HepG2 (cell line): ENCODE data around the gene PELI3. TPM values are rescaled to one million over a fixed set of nuclear protein-coding genes. Genes with fewer than 3 reads are reported as not detected.

Experiments used
- CC2D1A ChIP-seq: sonication (generic); formaldehyde crosslinking; IDR thresholded peaks from 2 replicates; pipeline ENCODE4 v1.8.1; 2023; ENCODE audit warnings: mild to moderate bottlenecking, missing genetic modification reagents
- CREM ChIP-seq, 2 experiments: sonication (generic) in 1 of 2; formaldehyde crosslinking in 1 of 2; IDR thresholded peaks; 2 replicates each; pipeline versions ENCODE4 v1.4.0 to v1.6.1; 2016 to 2020; ENCODE audit warnings: antibody characterized with exemption in 1 of 2, mild to moderate bottlenecking in 1 of 2, missing genetic modification reagents in 1 of 2
- FOXO1 ChIP-seq: sonication (generic); formaldehyde crosslinking; IDR thresholded peaks from 2 replicates; pipeline ENCODE4 v1.4.0; 2020; ENCODE audit warnings: missing genetic modification reagents
- JDP2 ChIP-seq: sonication (generic); formaldehyde crosslinking; IDR thresholded peaks from 2 replicates; pipeline ENCODE4 v1.8.1; 2022; ENCODE audit warnings: missing genetic modification reagents, borderline replicate concordance
- KLF9 ChIP-seq: IDR thresholded peaks from 2 replicates; pipeline ENCODE4 v1.6.1; 2016; ENCODE audit warnings: low read depth
- MIER2 ChIP-seq: IDR thresholded peaks from 2 replicates; pipeline ENCODE4 v1.6.1; 2016; ENCODE audit warnings: missing biosample characterization, missing genetic modification reagents
- RAD21 ChIP-seq: fragments of 450-650 bp; formaldehyde crosslinking; IDR thresholded peaks from 2 replicates; pipeline ENCODE4 v1.5.0; 2020; ENCODE audit warnings: mild to moderate bottlenecking
- RBM39 ChIP-seq: fragments of 200-400 bp; formaldehyde crosslinking; IDR thresholded peaks from one replicate; pipeline ENCODE4 v1.6.1; 2018; ENCODE audit warnings: antibody characterized with exemption, mild to moderate bottlenecking, low read depth, low read length; ENCODE audit not compliant: poor library complexity, severe bottlenecking
- ZBTB7A ChIP-seq: sonication (generic); formaldehyde crosslinking; IDR thresholded peaks from 2 replicates; pipeline ENCODE4 v1.8.0; 2022; ENCODE audit warnings: mild to moderate bottlenecking, missing genetic modification reagents
- ZMYM4 ChIP-seq: sonication (generic); formaldehyde crosslinking; IDR thresholded peaks from 2 replicates; pipeline ENCODE4 v1.8.1; 2023; ENCODE audit warnings: mild to moderate bottlenecking, missing genetic modification reagents
- ZNF121 ChIP-seq: sonication (generic); formaldehyde crosslinking; IDR thresholded peaks from 2 replicates; pipeline ENCODE4 v1.5.0; 2020; ENCODE audit warnings: mild to moderate bottlenecking, missing genetic modification reagents
- ZNF703 ChIP-seq: sonication (generic); formaldehyde crosslinking; IDR thresholded peaks from 2 replicates; pipeline ENCODE4 v1.5.1; 2020; ENCODE audit warnings: missing genetic modification reagents, mild to moderate bottlenecking, moderate library complexity, borderline replicate concordance
- polyA plus RNA-seq, 8 experiments: library from polyadenylated mRNA; depleted of rRNA in 3 of 8; stranded (reverse) in 7 of 8; unstranded in 1 of 8; fragments of >200 nt; fragmentation: Illumina TruSeq in 4 of 8; extraction: Trizol in 4 of 8; gene quantifications; 2 replicates each; pipeline versions ENCODE4 v1.2.1 to v1.2.3, GENCODE V29; 2011 to 2016; ENCODE audit warnings: low read depth in 4 of 8, missing spikeins in 1 of 8, mixed read lengths in 1 of 8; ENCODE audit not compliant: insufficient read depth in 1 of 8
- total RNA-seq, 5 experiments: library from RNA; depleted of rRNA; stranded (reverse); fragments of >200 nt; fragmentation: Illumina TruSeq; extraction: Trizol; gene quantifications; 2 replicates each; pipeline ENCODE4 v1.2.3, GENCODE V29; 2016; ENCODE audit warnings: low read depth in 1 of 5
- TF ChIP-seq, protein P1 (sequence below): sonication (generic); formaldehyde crosslinking; IDR thresholded peaks from 2 replicates; pipeline ENCODE4 v1.5.1; 2020; ENCODE audit warnings: mild to moderate bottlenecking, missing genetic modification reagents, moderate library complexity
- TF ChIP-seq, protein P2 (sequence below): sonication (generic); formaldehyde crosslinking; IDR thresholded peaks from 2 replicates; pipeline ENCODE4 v1.4.0; 2020; ENCODE audit warnings: missing genetic modification reagents
- TF ChIP-seq, protein P3 (sequence below), 2 experiments: sonication (generic) in 1 of 2; formaldehyde crosslinking in 1 of 2; IDR thresholded peaks; 2 replicates each; pipeline versions ENCODE4 v1.5.1 to v1.6.1; 2011 to 2020; ENCODE audit warnings: borderline replicate concordance in 1 of 2, low read depth in 1 of 2, low read length in 1 of 2, mild to moderate bottlenecking in 1 of 2, missing genetic modification reagents in 1 of 2, moderate library complexity in 1 of 2
- TF ChIP-seq, protein P4 (sequence below): IDR thresholded peaks from 2 replicates; pipeline ENCODE4 v1.6.1; 2016; ENCODE audit warnings: missing compliant biosample characterization, missing genetic modification reagents, borderline replicate concordance
- TF ChIP-seq, protein P5 (sequence below): sonication (generic); formaldehyde crosslinking; IDR thresholded peaks from 2 replicates; pipeline ENCODE4 v1.4.0; 2020; ENCODE audit warnings: missing genetic modification reagents

The PELI3 gene
- total and polyA plus RNA-seq, 2 of the 13 experiments (the other 11 are each of a cell fraction or from before 2014, with no cell fraction given), result 2.0 to 4.0 TPM

DNA sequence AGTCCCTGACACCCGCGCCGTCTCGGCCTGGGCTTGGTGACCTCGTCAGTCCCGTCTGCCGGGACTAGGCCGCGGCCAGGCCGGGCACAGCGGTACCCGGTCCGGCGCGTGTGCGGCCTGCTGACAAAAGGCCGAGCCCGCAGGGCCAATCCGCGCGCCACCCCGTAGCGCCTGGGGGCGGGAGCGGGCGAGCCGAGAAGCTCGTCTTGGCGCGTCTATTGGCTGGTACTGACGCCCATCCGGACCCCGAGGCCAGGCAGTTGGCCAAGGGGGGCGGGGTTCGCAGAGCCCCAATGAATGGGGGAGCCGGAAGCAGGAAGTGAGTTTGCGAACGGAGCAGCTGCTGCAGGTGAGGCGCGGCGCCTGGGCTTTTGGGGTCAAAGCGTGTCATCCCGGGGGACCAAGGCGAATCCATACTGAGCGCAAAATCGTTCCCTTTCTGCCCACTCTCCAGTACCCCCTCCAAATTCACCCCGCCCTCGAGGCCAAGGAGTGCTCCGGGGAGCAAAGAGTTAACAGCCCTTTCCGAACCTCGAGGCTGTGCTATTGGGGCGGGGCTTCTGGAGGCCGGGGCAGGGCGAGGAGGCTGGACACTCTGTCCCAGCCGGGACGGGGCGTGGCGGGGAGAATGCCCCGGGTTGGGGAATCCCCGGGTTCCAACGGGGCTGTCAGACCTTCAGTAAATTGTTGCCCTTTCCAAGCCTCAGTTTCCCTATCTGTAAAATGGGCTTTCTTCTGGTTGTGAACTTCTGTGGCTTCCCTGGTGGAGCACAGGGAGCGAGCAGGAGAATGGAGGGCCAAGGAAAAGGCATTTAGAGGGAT is 13.6 kb downstream of the PELI3 start, which contains the start of gene DPP3 (continued):
- TF ChIP-seq, protein P1, sequence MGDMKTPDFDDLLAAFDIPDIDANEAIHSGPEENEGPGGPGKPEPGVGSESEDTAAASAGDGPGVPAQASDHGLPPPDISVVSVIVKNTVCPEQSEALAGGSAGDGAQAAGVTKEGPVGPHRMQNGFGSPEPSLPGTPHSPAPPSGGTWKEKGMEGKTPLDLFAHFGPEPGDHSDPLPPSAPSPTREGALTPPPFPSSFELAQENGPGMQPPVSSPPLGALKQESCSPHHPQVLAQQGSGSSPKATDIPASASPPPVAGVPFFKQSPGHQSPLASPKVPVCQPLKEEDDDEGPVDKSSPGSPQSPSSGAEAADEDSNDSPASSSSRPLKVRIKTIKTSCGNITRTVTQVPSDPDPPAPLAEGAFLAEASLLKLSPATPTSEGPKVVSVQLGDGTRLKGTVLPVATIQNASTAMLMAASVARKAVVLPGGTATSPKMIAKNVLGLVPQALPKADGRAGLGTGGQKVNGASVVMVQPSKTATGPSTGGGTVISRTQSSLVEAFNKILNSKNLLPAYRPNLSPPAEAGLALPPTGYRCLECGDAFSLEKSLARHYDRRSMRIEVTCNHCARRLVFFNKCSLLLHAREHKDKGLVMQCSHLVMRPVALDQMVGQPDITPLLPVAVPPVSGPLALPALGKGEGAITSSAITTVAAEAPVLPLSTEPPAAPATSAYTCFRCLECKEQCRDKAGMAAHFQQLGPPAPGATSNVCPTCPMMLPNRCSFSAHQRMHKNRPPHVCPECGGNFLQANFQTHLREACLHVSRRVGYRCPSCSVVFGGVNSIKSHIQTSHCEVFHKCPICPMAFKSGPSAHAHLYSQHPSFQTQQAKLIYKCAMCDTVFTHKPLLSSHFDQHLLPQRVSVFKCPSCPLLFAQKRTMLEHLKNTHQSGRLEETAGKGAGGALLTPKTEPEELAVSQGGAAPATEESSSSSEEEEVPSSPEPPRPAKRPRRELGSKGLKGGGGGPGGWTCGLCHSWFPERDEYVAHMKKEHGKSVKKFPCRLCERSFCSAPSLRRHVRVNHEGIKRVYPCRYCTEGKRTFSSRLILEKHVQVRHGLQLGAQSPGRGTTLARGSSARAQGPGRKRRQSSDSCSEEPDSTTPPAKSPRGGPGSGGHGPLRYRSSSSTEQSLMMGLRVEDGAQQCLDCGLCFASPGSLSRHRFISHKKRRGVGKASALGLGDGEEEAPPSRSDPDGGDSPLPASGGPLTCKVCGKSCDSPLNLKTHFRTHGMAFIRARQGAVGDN (CRISPR knock-in tag), result peak; percentile 98
- TF ChIP-seq ZMYM4 (CRISPR knock-in tag) (peak; percentile 53; the same call in 1 of the 2 replicates), KLF9 (peak; percentile 57; the same call in 1 of the 2 replicates), RBM39 (no peak), FOXO1 (CRISPR knock-in tag) (no peak; the same call in 1 of the 2 replicates), CC2D1A (CRISPR knock-in tag) (0 out of 2 replicates have a peak, but pooled peaks have one; percentile 24), RAD21 (no peak; the same call in 1 of the 2 replicates), ZBTB7A (no peak), JDP2 (CRISPR knock-in tag) (no peak), ZNF121 (CRISPR knock-in tag) (peak; percentile 47; the same call in 1 of the 2 replicates), ZNF703 (0 out of 2 replicates have a peak, but pooled peaks have one; percentile 26), CREM (IDR thresholded peaks at IDR 0.05) (peak; percentile 61), CREM (CRISPR knock-in tag; IDR thresholded peaks at IDR 0.05) (no peak), MIER2 (CRISPR knock-in tag) (0 out of 2 replicates have a peak, but pooled peaks have one; percentile 29)
- TF ChIP-seq, protein P2, sequence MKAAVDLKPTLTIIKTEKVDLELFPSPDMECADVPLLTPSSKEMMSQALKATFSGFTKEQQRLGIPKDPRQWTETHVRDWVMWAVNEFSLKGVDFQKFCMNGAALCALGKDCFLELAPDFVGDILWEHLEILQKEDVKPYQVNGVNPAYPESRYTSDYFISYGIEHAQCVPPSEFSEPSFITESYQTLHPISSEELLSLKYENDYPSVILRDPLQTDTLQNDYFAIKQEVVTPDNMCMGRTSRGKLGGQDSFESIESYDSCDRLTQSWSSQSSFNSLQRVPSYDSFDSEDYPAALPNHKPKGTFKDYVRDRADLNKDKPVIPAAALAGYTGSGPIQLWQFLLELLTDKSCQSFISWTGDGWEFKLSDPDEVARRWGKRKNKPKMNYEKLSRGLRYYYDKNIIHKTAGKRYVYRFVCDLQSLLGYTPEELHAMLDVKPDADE (CRISPR knock-in tag), result no peak
- TF ChIP-seq, protein P3, sequence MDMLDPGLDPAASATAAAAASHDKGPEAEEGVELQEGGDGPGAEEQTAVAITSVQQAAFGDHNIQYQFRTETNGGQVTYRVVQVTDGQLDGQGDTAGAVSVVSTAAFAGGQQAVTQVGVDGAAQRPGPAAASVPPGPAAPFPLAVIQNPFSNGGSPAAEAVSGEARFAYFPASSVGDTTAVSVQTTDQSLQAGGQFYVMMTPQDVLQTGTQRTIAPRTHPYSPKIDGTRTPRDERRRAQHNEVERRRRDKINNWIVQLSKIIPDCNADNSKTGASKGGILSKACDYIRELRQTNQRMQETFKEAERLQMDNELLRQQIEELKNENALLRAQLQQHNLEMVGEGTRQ (IDR thresholded peaks at IDR 0.05; ENCODE audit: low read depth, low read length), result no peak
- TF ChIP-seq, protein P3 (CRISPR knock-in tag; IDR thresholded peaks at IDR 0.05; ENCODE audit: borderline replicate concordance), result peak; percentile 45; the same call in 1 of the 2 replicates
- TF ChIP-seq, protein P4, sequence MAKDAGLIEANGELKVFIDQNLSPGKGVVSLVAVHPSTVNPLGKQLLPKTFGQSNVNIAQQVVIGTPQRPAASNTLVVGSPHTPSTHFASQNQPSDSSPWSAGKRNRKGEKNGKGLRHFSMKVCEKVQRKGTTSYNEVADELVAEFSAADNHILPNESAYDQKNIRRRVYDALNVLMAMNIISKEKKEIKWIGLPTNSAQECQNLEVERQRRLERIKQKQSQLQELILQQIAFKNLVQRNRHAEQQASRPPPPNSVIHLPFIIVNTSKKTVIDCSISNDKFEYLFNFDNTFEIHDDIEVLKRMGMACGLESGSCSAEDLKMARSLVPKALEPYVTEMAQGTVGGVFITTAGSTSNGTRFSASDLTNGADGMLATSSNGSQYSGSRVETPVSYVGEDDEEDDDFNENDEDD (CRISPR knock-in tag), result peak; percentile 66; the same call in 1 of the 2 replicates
- TF ChIP-seq, protein P5, sequence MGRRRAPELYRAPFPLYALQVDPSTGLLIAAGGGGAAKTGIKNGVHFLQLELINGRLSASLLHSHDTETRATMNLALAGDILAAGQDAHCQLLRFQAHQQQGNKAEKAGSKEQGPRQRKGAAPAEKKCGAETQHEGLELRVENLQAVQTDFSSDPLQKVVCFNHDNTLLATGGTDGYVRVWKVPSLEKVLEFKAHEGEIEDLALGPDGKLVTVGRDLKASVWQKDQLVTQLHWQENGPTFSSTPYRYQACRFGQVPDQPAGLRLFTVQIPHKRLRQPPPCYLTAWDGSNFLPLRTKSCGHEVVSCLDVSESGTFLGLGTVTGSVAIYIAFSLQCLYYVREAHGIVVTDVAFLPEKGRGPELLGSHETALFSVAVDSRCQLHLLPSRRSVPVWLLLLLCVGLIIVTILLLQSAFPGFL (CRISPR knock-in tag), result no peak
